Trophoblast cell (in vitro differentiated cells and primary cell): ENCODE data around the gene LRP5.

ENCODE experiments used
- DNase-seq, 2 donors: peaks; one replicate each; pipeline ENCODE4 v3.0.0-alpha.2; 2016
- H2AFZ ChIP-seq: 2 replicates; pipeline ENCODE4 v1.6.1; 2013; ENCODE audit warnings: low read length, moderate library complexity, mild to moderate bottlenecking; ENCODE audit not compliant: insufficient read depth, poor library complexity
- H2AK5ac ChIP-seq: 2 replicates; pipeline ENCODE4 v1.6.1; 2013; ENCODE audit warnings: mild to moderate bottlenecking, low read length
- H2BK120ac ChIP-seq: 2 replicates; pipeline ENCODE4 v1.6.1; 2013; ENCODE audit warnings: low read length, mild to moderate bottlenecking, moderate library complexity; ENCODE audit not compliant: insufficient read depth, poor library complexity
- H2BK12ac ChIP-seq: 2 replicates; pipeline ENCODE4 v1.6.1; 2013; ENCODE audit warnings: mild to moderate bottlenecking, low read length, moderate library complexity
- H2BK5ac ChIP-seq: 2 replicates; pipeline ENCODE4 v1.6.1; 2013; ENCODE audit warnings: low read length, low read depth, moderate library complexity, mild to moderate bottlenecking; ENCODE audit not compliant: poor library complexity
- H3K14ac ChIP-seq: 2 replicates; pipeline ENCODE4 v1.6.1; 2013; ENCODE audit warnings: mild to moderate bottlenecking, low read length
- H3K18ac ChIP-seq: 2 replicates; pipeline ENCODE4 v1.6.1; 2013; ENCODE audit warnings: mild to moderate bottlenecking, low read length
- H3K23ac ChIP-seq: 2 replicates; pipeline ENCODE4 v1.6.1; 2013; ENCODE audit warnings: low read length
- H3K27ac ChIP-seq: 2 replicates; pipeline ENCODE4 v1.5.1; 2013; ENCODE audit warnings: low read depth, mild to moderate bottlenecking, inconsistent platforms, low read length, moderate library complexity
- H3K27me3 ChIP-seq: 2 replicates; pipeline ENCODE4 v1.6.1; 2013; ENCODE audit warnings: inconsistent platforms, mild to moderate bottlenecking, low read length, moderate library complexity; ENCODE audit not compliant: insufficient read depth
- H3K36me3 ChIP-seq, 2 experiments: 1 replicate in 1 of 2; 2 replicates in 1 of 2; pipeline ENCODE4 v1.6.1; 2013; ENCODE audit warnings: low read length in 2 of 2, mild to moderate bottlenecking in 2 of 2, moderate library complexity in 1 of 2; ENCODE audit not compliant: insufficient read depth in 2 of 2, control insufficient read depth in 1 of 2
- H3K4ac ChIP-seq: 2 replicates; pipeline ENCODE4 v1.6.1; 2013; ENCODE audit warnings: low read depth, mild to moderate bottlenecking, low read length, moderate library complexity
- H3K4me1 ChIP-seq, 2 experiments: 1 replicate in 1 of 2; 2 replicates in 1 of 2; pipeline ENCODE4 v1.6.1; 2013; ENCODE audit warnings: low read length in 2 of 2, mild to moderate bottlenecking in 2 of 2, moderate library complexity in 1 of 2; ENCODE audit not compliant: insufficient read depth in 2 of 2, control insufficient read depth in 1 of 2
- H3K4me2 ChIP-seq: 2 replicates; pipeline ENCODE4 v1.6.1; 2013; ENCODE audit warnings: inconsistent platforms, mild to moderate bottlenecking, low read length, moderate library complexity
- H3K4me3 ChIP-seq: 2 replicates; pipeline ENCODE4 v1.5.1; 2013; ENCODE audit warnings: mild to moderate bottlenecking, low read depth, low read length, inconsistent platforms
- H3K79me1 ChIP-seq: one replicate; pipeline ENCODE4 v1.6.1; 2013; ENCODE audit warnings: low read length
- H3K79me2 ChIP-seq: 2 replicates; pipeline ENCODE4 v1.6.1; 2013; ENCODE audit warnings: low read length, mild to moderate bottlenecking; ENCODE audit not compliant: control insufficient read depth, insufficient read depth, poor library complexity
- H3K9ac ChIP-seq: 2 replicates; pipeline ENCODE4 v1.6.1; 2013; ENCODE audit warnings: mild to moderate bottlenecking, low read length
- H3K9me3 ChIP-seq: 2 replicates; pipeline ENCODE4 v1.6.1; 2013; ENCODE audit warnings: low read depth, mild to moderate bottlenecking, control low read depth, inconsistent platforms, low read length; ENCODE audit not compliant: insufficient read depth
- H4K12ac ChIP-seq: 2 replicates; pipeline ENCODE4 v1.6.1; 2013; ENCODE audit warnings: low read depth, mild to moderate bottlenecking, low read length, moderate library complexity
- H4K8ac ChIP-seq: 2 replicates; pipeline ENCODE4 v1.6.1; 2013; ENCODE audit warnings: low read depth, mild to moderate bottlenecking, low read length, moderate library complexity
- H4K91ac ChIP-seq: one replicate; pipeline ENCODE4 v1.6.1; 2013; ENCODE audit warnings: low read depth, mild to moderate bottlenecking, low read length, moderate library complexity
- WGBS: extraction: QIAGEN DNeasy Blood & Tissue Kit; methylation state at CpG from one replicate; pipeline ENCODE4 v1.1.7; 2013; ENCODE audit warnings: missing lambda C conversion rate; ENCODE audit not compliant: insufficient read length, insufficient coverage; ENCODE audit errors: extremely low coverage; 5-methylcytosine and 5-hydroxymethylcytosine counted together

The LRP5 gene

GRCh38 chr11:68412593-68413475, 100.4 kb downstream of the LRP5 start:
- Histone ChIP-seq H3K4me2 (no peak overlapping the region), H3K18ac (no peak overlapping the region)
- WGBS, result no CpG with 5 or more reads among the region's 24 CpGs

GRCh38 chr11:68413591-68413999, 101.2 kb downstream of the LRP5 start:
- Histone ChIP-seq H2AFZ (no peak overlapping the region), H2AK5ac (no peak overlapping the region), H2BK12ac (no peak overlapping the region), H4K8ac (no peak overlapping the region), H3K4me1 (no peaks in the 10 kb centered on the region), H3K79me1 (no peaks in the 10 kb centered on the region), H3K14ac (no peak overlapping the region), H3K4ac (no peak overlapping the region), H4K91ac (no peak overlapping the region), H3K79me2 (no peaks in the 10 kb centered on the region), H3K4me3 (no peak overlapping the region), H3K4me2 (no peak overlapping the region), H2BK5ac (no peak overlapping the region), H4K12ac (no peak overlapping the region), H3K27ac (no peak overlapping the region), H3K27me3 (no peaks in the 10 kb centered on the region), H3K36me3 (peaks cover 49 to 53% of the 10 kb centered on the region in 2 experiments), H2BK120ac (no peak overlapping the region), H3K23ac (no peak overlapping the region), H3K18ac (no peak overlapping the region), H3K9me3 (peaks cover 5% of the 10 kb centered on the region), H3K9ac (no peak overlapping the region)
- DNase-seq, result no peak
- no CpG with 5 or more reads among the region's 27 CpGs for WGBS

More at GRCh38 chr11:68412593-68413475, 100.4 kb downstream of the LRP5 start:
- H2BK12ac ChIP-seq, result no peak overlapping the region
- no peak overlapping the region for H4K8ac ChIP-seq
- no peak for DNase-seq
- H2BK120ac ChIP-seq, result no peak overlapping the region
- H2AK5ac ChIP-seq, result no peak overlapping the region
- H4K91ac ChIP-seq, result no peak overlapping the region
- no peaks in the 10 kb centered on the region for H3K4me1 ChIP-seq
- H2BK5ac ChIP-seq, result no peak overlapping the region
- H3K79me2 ChIP-seq, result no peaks in the 10 kb centered on the region
- no peak overlapping the region for H4K12ac ChIP-seq
- H3K4me3 ChIP-seq, result no peak overlapping the region
- H3K9ac ChIP-seq, result no peak overlapping the region
- H3K14ac ChIP-seq, result no peak overlapping the region
- no peak overlapping the region for H3K27ac ChIP-seq
- H3K23ac ChIP-seq, result no peak overlapping the region
- H3K9me3 ChIP-seq, result peaks cover 5% of the 10 kb centered on the region
- no peak overlapping the region for H3K4ac ChIP-seq
- H3K27me3 ChIP-seq, result no peaks in the 10 kb centered on the region
- peaks cover 49% of the 10 kb centered on the region in 2 experiments for H3K36me3 ChIP-seq
- H3K79me1 ChIP-seq, result no peaks in the 10 kb centered on the region
- H2AFZ ChIP-seq, result no peak overlapping the region

GRCh38 chr11:68414496-68415221, 102.3 kb downstream of the LRP5 start:
- no peak overlapping the region for H2BK120ac ChIP-seq
- H3K4me1 ChIP-seq, result no peaks in the 10 kb centered on the region
- no peak for DNase-seq
- no peak overlapping the region for H3K4me3 ChIP-seq
- no peak overlapping the region for H3K18ac ChIP-seq
- no peak overlapping the region for H2AK5ac ChIP-seq
- peaks cover 5% of the 10 kb centered on the region for H3K9me3 ChIP-seq
- no peak overlapping the region for H4K91ac ChIP-seq
- no peak overlapping the region for H3K4me2 ChIP-seq
- H2AFZ ChIP-seq, result no peak overlapping the region
- no peak overlapping the region for H2BK12ac ChIP-seq
- no peak overlapping the region for H4K12ac ChIP-seq
- H3K36me3 ChIP-seq, result peaks cover 49 to 54% of the 10 kb centered on the region in 2 experiments
- no peak overlapping the region for H3K9ac ChIP-seq
- no peak overlapping the region for H3K23ac ChIP-seq
- no peak overlapping the region for H3K27ac ChIP-seq
- no peaks in the 10 kb centered on the region for H3K27me3 ChIP-seq
- WGBS, result no CpG with 5 or more reads among the region's 19 CpGs
- no peak overlapping the region for H3K14ac ChIP-seq
- H4K8ac ChIP-seq, result no peak overlapping the region
- no peaks in the 10 kb centered on the region for H3K79me2 ChIP-seq
- H2BK5ac ChIP-seq, result no peak overlapping the region
- H3K79me1 ChIP-seq, result no peaks in the 10 kb centered on the region
- no peak overlapping the region for H3K4ac ChIP-seq

- Histone ChIP-seq H3K79me1 (no peaks in the 10 kb centered on the region), H4K12ac (no peak overlapping the region), H2AK5ac (no peak overlapping the region), H3K27me3 (no peaks in the 10 kb centered on the region), H3K9me3 (peaks cover 5% of the 10 kb centered on the region), H3K4me3 (no peak overlapping the region), H4K91ac (no peak overlapping the region), H2AFZ (no peak overlapping the region), H3K9ac (no peak overlapping the region), H4K8ac (no peak overlapping the region), H2BK120ac (no peak overlapping the region), H2BK5ac (no peak overlapping the region), H3K79me2 (no peaks in the 10 kb centered on the region), H3K23ac (no peak overlapping the region), H3K36me3 (peaks cover 42 to 45% of the 10 kb centered on the region in 2 experiments), H3K14ac (no peak overlapping the region), H3K4ac (no peak overlapping the region), H3K27ac (no peak overlapping the region), H2BK12ac (no peak overlapping the region), H3K4me1 (no peaks in the 10 kb centered on the region), H3K18ac (no peak overlapping the region), H3K4me2 (no peak overlapping the region)
- WGBS, result no CpG with 5 or more reads among the region's 22 CpGs
- DNase-seq, result no peak
Observed at GRCh38 chr11:68416070-68416578, 103.7 kb downstream of the LRP5 start.
